DMS153 treated with DMSO at 0.1 percent for 48 hours (cell line): Measurements from ENCODE around the gene DGKG.

Source experiments
- DNase-seq: peaks from one replicate; lab custom pipeline; 2025; ENCODE audit not compliant: unreplicated experiment; lab: John Stamatoyannopoulos, UW

The DGKG gene

DNA sequence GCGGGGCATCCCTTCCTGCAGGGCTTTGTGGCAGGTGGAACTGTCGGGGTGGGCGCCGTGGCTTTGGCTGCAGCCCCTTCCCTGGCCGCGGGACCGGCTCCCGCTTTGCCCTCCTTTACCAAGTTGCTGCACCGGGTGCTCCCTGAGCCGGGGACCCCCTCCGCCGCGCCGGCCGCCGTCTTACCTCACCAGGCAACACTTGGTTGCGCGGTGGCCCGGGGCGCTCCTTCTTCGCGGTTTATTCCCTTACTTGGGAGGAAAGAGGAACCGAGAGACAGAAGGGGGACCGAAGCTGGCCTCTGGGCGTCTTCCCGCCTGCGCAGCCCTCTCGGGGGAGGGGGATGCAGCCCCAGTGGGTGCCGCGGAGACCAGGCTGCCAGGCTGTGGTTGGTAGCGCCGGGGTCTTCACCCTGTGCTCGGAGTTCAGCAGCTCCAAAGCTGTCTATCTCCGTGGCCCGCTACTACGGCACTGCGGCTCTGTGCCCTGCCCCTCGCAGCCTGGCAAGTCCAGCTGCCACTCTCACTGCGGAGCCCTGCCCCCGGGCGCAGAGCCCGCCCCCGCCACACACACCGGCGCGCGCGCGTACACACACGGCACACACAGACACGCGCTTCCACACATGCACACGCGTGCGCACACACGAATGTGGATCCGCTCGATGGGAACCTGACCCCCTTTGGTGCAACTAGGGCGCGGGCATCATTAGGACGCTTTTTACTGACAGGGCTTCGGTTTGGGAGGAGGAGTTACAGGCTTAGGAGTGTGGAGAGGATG is at the start of gene DGKG:
TSS of gene DGKG (minus strand) at position 473 of the 775 bp plus-strand sequence. CDS start 41,775 bp downstream, outside the sequence.
- DNase-seq, result peak; percentile 18

DNA sequence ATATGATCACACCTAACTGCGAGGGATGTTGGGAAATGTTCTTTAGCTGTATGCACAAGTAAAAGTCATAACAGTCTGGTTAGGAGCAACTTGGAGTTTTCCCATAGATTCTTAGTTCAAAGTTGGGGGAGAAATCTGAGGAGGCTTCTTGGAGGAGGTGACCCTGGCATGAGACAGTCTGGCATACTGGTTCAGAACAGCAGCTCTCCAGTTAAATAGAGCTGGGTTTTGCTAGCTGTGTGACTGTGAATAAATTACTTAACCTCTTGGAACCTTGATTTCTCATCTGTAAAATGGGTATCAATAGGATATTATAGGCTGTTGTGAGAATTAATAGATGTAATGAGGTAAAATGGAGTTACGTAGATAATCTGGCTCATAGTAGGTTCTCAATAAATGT is 49.1 kb upstream of the DGKG start:
- DNase-seq, result no peak

GRCh38 chr3:186406669-186407635 is 44.9 kb upstream of the DGKG start:
- no peak for DNase-seq

DNA sequence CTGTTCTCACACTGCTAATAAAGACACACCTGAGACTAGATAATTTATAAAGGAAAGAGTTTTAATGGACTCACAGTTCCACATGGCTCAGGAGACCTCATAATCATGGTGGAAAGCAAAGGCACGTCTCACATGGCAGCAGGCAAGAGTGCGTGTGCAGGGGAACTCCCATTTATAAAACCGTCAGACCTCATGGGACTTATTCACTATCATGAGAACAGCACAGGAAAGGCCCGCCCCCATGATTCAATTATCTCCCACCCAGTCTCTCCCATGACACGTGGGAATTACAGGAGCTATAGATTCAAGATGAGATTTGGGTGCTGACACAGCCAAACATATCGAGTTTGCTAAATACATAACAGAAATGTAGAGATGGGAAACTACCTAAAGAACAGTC is 39.5 kb upstream of the DGKG start:
- no peak for DNase-seq

- DNase-seq, result no peak
Observed at GRCh38 chr3:186400662-186401061, 38.6 kb upstream of the DGKG start.

DNA sequence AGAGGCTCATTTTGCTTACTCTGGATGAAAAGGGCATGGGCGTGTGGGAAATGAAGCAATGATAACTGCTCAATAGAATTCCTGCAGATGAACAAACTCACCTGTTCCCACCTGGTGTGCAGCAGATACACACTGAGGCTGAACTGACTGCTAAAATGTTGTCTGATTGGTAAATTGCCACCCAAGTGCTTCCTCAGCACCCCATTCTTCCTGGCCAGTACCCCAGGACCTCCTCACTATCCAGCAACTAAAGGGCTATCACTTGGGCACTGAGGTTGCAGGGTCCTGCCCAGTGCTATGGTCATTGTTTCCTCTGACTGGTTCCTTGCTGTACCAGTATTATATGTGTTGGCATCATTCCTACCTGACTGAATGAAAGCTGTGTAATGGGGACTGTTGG is 38.0 kb upstream of the DGKG start:
- DNase-seq, result no peak

- no peak for DNase-seq
Observed at GRCh38 chr3:186394566-186395217, 32.7 kb upstream of the DGKG start.

DNA sequence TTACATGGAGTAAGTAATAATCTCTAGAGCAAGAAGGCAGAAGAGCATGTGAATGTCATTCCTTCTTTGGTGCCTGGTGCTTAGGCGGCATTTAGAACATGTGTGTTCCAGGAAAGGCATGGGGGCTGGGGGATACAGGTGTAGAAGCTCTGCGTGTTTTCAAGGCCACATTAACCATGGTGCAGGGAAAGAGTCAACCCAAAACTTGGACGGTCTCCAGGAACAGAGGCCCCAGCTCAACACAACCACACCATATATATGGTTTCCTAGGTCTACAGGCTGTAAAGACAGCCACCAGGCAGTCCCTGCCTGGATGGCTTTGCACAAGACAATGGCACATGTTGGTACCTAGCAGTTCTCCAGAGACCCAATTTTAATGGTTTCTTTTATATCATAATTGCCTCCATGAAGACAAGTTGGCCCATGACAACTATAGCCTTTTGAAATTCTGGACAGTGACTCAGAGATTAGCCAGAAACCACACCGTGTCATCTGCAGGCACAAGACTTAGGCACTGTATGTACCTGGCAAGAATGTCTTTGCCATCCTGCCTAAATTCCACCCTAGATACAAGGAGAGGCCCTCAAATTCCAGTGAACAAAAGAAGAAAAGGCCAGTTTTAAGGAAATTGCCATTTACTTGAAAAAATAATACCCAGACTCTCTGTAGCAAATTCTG is 25.0 kb upstream of the DGKG start:
- DNase-seq, result no peak

GRCh38 chr3:186385856-186386602 is 24.0 kb upstream of the DGKG start:
- DNase-seq, result no peak

DNA sequence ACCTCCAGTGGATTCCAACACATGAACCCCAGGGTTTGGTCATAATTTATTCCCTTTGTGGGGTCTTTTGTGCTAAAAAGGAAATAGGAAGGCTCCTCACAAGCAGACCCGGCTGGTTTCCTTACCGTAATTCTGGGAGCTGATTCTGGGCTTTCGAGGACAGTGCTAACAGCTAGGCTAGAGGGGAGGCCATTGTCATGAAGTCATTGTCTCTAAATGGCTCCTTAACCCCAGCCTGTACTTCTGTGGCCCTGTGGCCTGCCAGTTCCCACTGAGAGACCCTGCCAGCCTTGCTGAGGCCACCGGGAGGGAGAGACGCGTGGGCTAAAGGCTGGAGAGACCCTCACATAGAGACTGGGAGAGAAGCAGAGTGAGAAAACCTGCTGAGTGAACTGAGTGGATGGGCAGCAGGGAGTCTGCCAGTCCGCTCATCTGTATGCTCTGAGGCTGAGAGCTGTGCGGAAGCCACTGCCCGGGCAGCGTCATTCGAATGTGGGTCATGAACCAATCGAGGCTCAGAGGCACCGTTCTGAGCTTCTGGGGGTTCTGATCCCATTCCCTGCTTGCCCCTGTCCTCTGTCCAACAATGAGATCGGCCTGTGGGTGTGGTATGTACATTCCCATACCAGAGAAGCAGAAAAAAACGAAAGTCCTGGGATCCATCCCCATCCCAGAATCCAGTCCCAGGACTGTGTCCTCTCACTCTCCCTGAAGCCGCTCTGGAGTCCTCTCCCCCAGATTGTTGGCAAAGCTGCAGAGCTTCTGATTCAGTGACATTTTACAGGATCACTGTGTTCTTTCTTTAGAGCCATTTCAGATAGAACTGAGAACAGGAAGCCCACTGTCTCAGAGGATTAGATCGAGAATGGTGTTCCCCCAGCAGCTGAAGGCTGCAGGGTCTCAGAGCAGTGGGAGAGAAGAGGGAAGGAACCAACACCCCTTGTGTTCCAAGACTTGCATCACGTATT is 21.3 kb upstream of the DGKG start:
- DNase-seq, result no peak

DNA sequence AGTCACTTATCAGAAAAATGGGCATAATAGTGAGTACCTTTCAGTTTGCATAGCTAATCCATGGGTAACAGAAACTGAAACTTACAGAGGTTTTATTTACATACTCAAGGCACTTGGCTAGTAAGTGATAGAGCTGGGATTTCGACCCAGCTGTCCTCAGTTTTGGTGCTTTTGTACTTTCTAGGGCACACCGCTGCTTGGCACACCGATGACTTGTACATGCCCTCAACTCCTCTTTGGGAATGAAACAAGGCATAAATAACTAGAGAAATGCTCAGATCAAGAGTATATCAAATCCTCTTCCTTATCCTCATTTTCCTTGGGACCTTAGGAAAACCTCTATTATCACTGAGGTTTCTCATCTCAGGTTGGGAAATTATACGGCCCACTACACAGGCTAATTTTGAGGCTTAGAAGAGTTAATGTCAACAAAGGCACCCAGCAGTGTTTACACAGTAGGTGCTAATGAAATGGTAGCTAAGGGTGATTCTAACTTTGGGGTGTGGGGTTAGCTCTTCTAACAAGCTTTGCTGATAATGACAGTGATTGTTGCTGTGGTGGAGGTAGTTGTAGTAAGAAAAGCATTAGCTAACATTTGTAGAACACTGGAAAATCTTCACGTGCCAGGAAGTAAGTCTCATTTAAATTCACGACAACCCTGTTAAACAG is 20.3 kb upstream of the DGKG start:
- DNase-seq, result no peak

- no peak for DNase-seq
Observed at GRCh38 chr3:186381424-186382216, 19.6 kb upstream of the DGKG start.

DNA sequence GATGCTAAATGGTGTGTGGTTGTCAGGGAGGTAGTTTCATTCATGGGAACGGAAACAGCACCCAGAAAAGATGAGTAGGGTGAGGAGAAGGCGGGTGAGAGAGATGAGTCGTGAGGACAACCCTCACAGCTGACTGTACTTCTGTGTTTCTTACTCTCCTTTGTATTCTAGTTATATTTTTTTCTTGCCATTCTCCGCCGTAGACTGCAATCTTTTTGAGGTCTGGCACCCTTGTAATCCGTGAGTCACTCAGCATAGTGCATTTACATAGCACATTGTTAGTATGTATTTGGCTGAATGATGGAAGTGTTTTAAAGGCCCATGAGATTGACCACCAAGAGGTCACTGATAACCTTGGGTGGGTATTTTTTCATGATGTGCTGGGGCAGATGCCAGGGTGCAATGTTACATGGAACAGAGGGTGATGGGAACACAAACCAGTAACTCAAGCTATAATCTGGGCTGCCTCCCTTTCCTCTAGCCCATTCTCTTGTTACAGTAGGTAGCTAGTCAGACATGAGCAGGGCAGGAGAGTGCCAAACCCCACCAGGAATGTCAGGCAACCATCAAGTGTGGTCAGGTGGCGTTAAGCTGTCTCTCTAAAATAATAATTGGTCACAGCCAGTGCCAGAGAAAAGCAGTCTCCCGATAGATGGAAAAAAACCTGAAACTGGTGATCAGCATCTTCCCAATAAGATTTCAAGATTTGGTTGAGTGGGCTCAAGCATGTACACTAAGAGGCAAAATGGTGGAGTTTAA is 18.8 kb upstream of the DGKG start:
- no peak for DNase-seq

- no peak for DNase-seq
Observed at GRCh38 chr3:186375443-186375842, 13.4 kb upstream of the DGKG start.

DNA sequence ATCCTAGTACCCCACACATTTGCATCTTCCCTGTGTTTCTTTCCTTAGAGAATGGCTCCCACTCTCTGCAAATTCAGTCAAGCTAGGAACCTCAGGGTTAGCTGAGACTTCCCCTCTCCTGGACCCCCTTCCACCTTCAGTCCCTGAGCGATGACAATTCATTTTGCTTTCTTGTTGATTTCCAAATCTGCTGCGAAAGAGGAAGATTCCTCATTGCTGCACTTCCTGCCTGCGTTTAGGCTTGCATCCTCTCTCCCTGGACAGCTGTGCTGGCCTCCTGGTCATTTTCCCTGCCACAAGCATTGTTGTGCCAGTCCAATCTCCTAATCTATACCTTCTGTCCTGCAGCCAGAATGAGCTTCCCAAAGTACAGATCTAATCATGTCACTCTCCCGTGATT is 12.3 kb upstream of the DGKG start:
- DNase-seq, result no peak

DNA sequence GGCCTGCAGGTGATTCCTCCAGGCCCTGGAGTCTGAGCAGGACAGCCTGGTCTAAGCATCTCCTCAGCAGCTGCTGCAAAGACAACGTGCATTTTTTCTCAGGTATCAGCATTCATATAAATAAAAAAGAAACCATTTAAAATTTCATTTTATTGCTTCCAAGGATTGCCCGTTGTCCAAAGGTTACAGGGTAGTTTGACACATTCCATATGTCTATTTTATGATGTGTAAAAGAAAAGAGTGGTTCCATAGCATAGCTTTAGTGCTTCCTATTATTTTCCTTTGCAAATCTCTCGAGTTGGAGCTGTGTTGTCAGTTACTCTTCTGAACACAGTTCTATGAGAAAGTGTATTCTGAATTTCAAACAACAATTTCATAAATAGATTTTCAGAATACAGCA is 7.2 kb upstream of the DGKG start:
- DNase-seq, result no peak

GRCh38 chr3:186368717-186369116 is 6.7 kb upstream of the DGKG start:
- DNase-seq, result peak; percentile 47
